ENCODE data around the gene SHB. TPM values are rescaled to one million over a fixed set of nuclear protein-coding genes. Genes with fewer than 3 reads are reported as not detected.

SHB gene
- total and polyA plus RNA-seq, 2 of the 8 experiments (the other 6 are each of a cell fraction or from before 2014, with no cell fraction given) = 4.1 to 12.6 TPM

GRCh38 chr9:37960631-37961030 lies 108.4 kb downstream of the SHB start:
- WGBS, 2 experiments (ENCODE audit: extremely low coverage in 1 of 2, insufficient coverage in 1 of 2, insufficient read length in 1 of 2, insufficient replicate concordance in 2 of 2, low coverage in 1 of 2, low lambda C conversion rate in 2 of 2, missing lambda C conversion rate in 1 of 2) = 100% methylated on average over 3 of the region's 3 CpGs; no CpG with 5 or more reads in 1 of the 2 experiments
- no peaks in the 10 kb centered on the region; a peak in 1 of 8 replicates for H3K36me3 ChIP-seq (ENCODE audit: control insufficient read depth in 2 of 4, insufficient read depth in 4 of 4, low read length in 3 of 4)
- TF ChIP-seq JUN (IDR thresholded peaks at IDR 0.05; ENCODE audit: low read depth, low read length) (no peak), POLR2A (IDR thresholded peaks at IDR 0.05; ENCODE audit: control extremely low read depth in 1 of 2, low read depth in 2 of 2, low read length in 2 of 2) (no peak), MAFK (IDR thresholded peaks at IDR 0.05; ENCODE audit: low read depth, low read length) (no peak), RBBP5 (IDR thresholded peaks at IDR 0.05; ENCODE audit: borderline replicate concordance, low read depth, low read length) (no peak), TCF12 (IDR thresholded peaks at IDR 0.05; ENCODE audit: low read depth, low read length) (no peak), CHD2 (IDR thresholded peaks at IDR 0.05; ENCODE audit: low read length) (no peak), EGR1 (IDR thresholded peaks at IDR 0.05; ENCODE audit: borderline replicate concordance, low read depth, low read length) (no peak), SRF (IDR thresholded peaks at IDR 0.05; ENCODE audit: low read depth, low read length) (no peak), CBX8 (IDR thresholded peaks at IDR 0.05; ENCODE audit: borderline replicate concordance, low read depth, low read length) (no peak), EP300 (IDR thresholded peaks at IDR 0.05; ENCODE audit: borderline replicate concordance in 1 of 2, low read depth in 2 of 2, low read length in 2 of 2) (no peak), HDAC6 (IDR thresholded peaks at IDR 0.05; ENCODE audit: low read depth, low read length) (no peak), POU5F1 (IDR thresholded peaks at IDR 0.05; ENCODE audit: low read depth, low read length) (no peak), CBX5 (IDR thresholded peaks at IDR 0.05; ENCODE audit: low read depth, low read length) (no peak), KDM1A (IDR thresholded peaks at IDR 0.05; ENCODE audit: borderline replicate concordance, low read length) (no peak)
- H3K23me2 ChIP-seq (ENCODE audit: low read depth, low read length) = no peaks in the 10 kb centered on the region
- H3K79me2 ChIP-seq (ENCODE audit: control insufficient read depth in 1 of 2, insufficient read depth in 2 of 2, low read length in 2 of 2) = no peaks in the 10 kb centered on the region
- no peak overlapping the region for H4K91ac ChIP-seq (replicated peaks; ENCODE audit: insufficient read length, low read length)
- no peak overlapping the region for H2BK5ac ChIP-seq (ENCODE audit: low read depth, low read length)
- H3K14ac ChIP-seq (ENCODE audit: insufficient read length) = no peak overlapping the region
- no peak overlapping the region for H3K18ac ChIP-seq (ENCODE audit: extremely low read depth, low read length)
- peaks cover 3 to 4% of the 10 kb centered on the region in 2 experiments for H4K20me1 ChIP-seq (replicated peaks in 1 of 2; ENCODE audit: control insufficient read depth in 1 of 2, insufficient read depth in 2 of 2, low read length in 2 of 2)
- ChIA-PET CTCF (ENCODE audit: partially characterized antibody) (interaction anchor here (0.5 to 1.8 kb wide), 6 partner anchors 12 to 210 kb away, joined by 3 to 5 read pairs (median 4); no protein-coding TSS in a partner anchor), POLR2A (ENCODE audit: partially characterized antibody) (interaction anchor here (1.5 kb wide), 1 partner anchor 12 kb away, joined by 3 read pairs; no protein-coding TSS in a partner anchor)
- H4K5ac ChIP-seq (ENCODE audit: insufficient read length, low read depth, low read length) = no peak overlapping the region
- no peak overlapping the region for H3K23ac ChIP-seq (ENCODE audit: insufficient read length)
- DNase-seq (ENCODE audit: low read depth in 1 of 2, low spot score in 2 of 2) = no peak
- no peak overlapping the region for H2BK15ac ChIP-seq (ENCODE audit: low read length)
- no peak overlapping the region for H3K4me3 ChIP-seq (ENCODE audit: extremely low read depth in 1 of 4, insufficient read depth in 2 of 4, low read depth in 3 of 4, low read length in 4 of 4)
- no peak overlapping the region for H3K56ac ChIP-seq (replicated peaks; ENCODE audit: insufficient read length, low read depth, low read length)
- H3K27ac ChIP-seq (ENCODE audit: low read depth, low read length) = no peak overlapping the region
- H3K9ac ChIP-seq (replicated peaks in 1 of 4; ENCODE audit: extremely low read depth in 1 of 4, low read depth in 3 of 4, low read length in 3 of 4) = no peak overlapping the region
- H2AFZ ChIP-seq (ENCODE audit: low read length) = no peak overlapping the region
- H3K79me1 ChIP-seq (ENCODE audit: low read depth, low read length) = peaks cover 3% of the 10 kb centered on the region; the same call in 1 of the 2 replicates
- no peak overlapping the region for H2BK12ac ChIP-seq (ENCODE audit: low read depth, low read length)
- no peaks in the 10 kb centered on the region for H3K27me3 ChIP-seq (replicated peaks in 1 of 4; ENCODE audit: control insufficient read depth in 3 of 4, extremely low read depth in 1 of 4, insufficient read depth in 3 of 4, low read length in 3 of 4)
- H3K4me1 ChIP-seq (replicated peaks in 1 of 4; ENCODE audit: control insufficient read depth in 3 of 4, insufficient read depth in 4 of 4, low read length in 3 of 4) = peaks cover 0 to 3% (median 0%) of the 10 kb centered on the region in 4 experiments; a peak in 2 of 7 replicates
- H4K8ac ChIP-seq (ENCODE audit: extremely low read depth, insufficient read depth, low read length) = no peak overlapping the region
- H2BK20ac ChIP-seq (ENCODE audit: low read length) = no peak overlapping the region
- FAIRE-seq = no peak
- no peak overlapping the region for H3K4ac ChIP-seq (replicated peaks; ENCODE audit: insufficient read length, low read depth, low read length)
- H2BK120ac ChIP-seq (replicated peaks; ENCODE audit: low read depth, low read length) = no peak overlapping the region
- no peaks in the 10 kb centered on the region for H3K9me3 ChIP-seq (ENCODE audit: insufficient read depth in 2 of 2, low read depth in 1 of 2, low read length in 1 of 2)
- no peak overlapping the region for H2AK5ac ChIP-seq (ENCODE audit: low read depth, low read length)
- H3K4me2 ChIP-seq (ENCODE audit: insufficient read depth in 1 of 2, low read depth in 2 of 2, low read length in 2 of 2) = no peak overlapping the region
